ENCODE data around the gene ZNHIT2. TPM values are rescaled to one million over a fixed set of nuclear protein-coding genes. Genes with fewer than 3 reads are reported as not detected.

The ZNHIT2 gene
- total RNA-seq, 2 donors from 2014 or later, result 8.7 to 12.0 TPM

GRCh38 chr11:65085446-65085845, 32.1 kb downstream of the ZNHIT2 start:
- Histone ChIP-seq H3K4me3 (no peak overlapping the region), H3K27ac (no peak overlapping the region), H3K36me3 (peaks cover 24% of the 10 kb centered on the region), H3K4me1 (peaks cover 0 to 24% of the 10 kb centered on the region in 2 donors), H3K27me3 (no peaks in the 10 kb centered on the region), H3K9me3 (no peaks in the 10 kb centered on the region)
- TF ChIP-seq CTCF (IDR thresholded peaks at IDR 0.05), result no peak
- no peak for DNase-seq (ENCODE audit: low spot score)

GRCh38 chr11:65084598-65085375, 32.7 kb downstream of the ZNHIT2 start:
- Histone ChIP-seq H3K9me3 (no peaks in the 10 kb centered on the region), H3K27ac (peak overlapping the region; percentile 90 to 93), H3K27me3 (no peaks in the 10 kb centered on the region), H3K4me3 (peak overlapping the region; percentile 91 to 92), H3K36me3 (peaks cover 24% of the 10 kb centered on the region), H3K4me1 (peaks cover 0 to 24% of the 10 kb centered on the region in 2 donors)
- DNase-seq (ENCODE audit: low spot score), result no peak
- no peak for TF ChIP-seq CTCF (IDR thresholded peaks at IDR 0.05)

- H3K27me3 ChIP-seq, result no peaks in the 10 kb centered on the region
- peak within 1 kb of the TSS; percentile 91 to 92 for H3K4me3 ChIP-seq
- H3K36me3 ChIP-seq, result peaks cover 23% of the 10 kb centered on the region
- H3K4me1 ChIP-seq, result peaks cover 0 to 24% of the 10 kb centered on the region in 2 donors
- H3K9me3 ChIP-seq, result no peaks in the 10 kb centered on the region
- peak within 1 kb of the TSS; percentile 90 to 93 for H3K27ac ChIP-seq
- peak; percentile 94 for DNase-seq (ENCODE audit: low spot score)
- peak in 1 of 2 donors; percentile 20 for TF ChIP-seq CTCF (IDR thresholded peaks at IDR 0.05)
Observed at GRCh38 chr11:65083834-65084597, 33.5 kb downstream of the ZNHIT2 start, which contains the start of the genes CDCA5 and ZFPL1. CDCA5 (minus strand) TSS chr11:65084040; CDS start chr11:65083978, 62 bp downstream. ZFPL1 (plus strand) TSS chr11:65084222; CDS start chr11:65084699, 477 bp downstream.

- H3K9me3 ChIP-seq, result no peaks in the 10 kb centered on the region
- H3K27me3 ChIP-seq, result no peaks in the 10 kb centered on the region
- H3K4me1 ChIP-seq, result peaks cover 0 to 24% of the 10 kb centered on the region in 2 donors
- peak overlapping the region; percentile 90 to 93 for H3K27ac ChIP-seq
- peaks cover 16% of the 10 kb centered on the region for H3K36me3 ChIP-seq
- DNase-seq (ENCODE audit: low spot score), result no peak
- peak overlapping the region; percentile 91 to 92 for H3K4me3 ChIP-seq
- no peak for TF ChIP-seq CTCF (IDR thresholded peaks at IDR 0.05)
Observed at GRCh38 chr11:65083134-65083833, 34.2 kb downstream of the ZNHIT2 start.

- Histone ChIP-seq H3K27ac (no peak overlapping the region), H3K9me3 (no peaks in the 10 kb centered on the region), H3K4me3 (no peak overlapping the region), H3K36me3 (no peaks in the 10 kb centered on the region), H3K4me1 (peaks cover 0 to 9% of the 10 kb centered on the region in 2 donors), H3K27me3 (no peaks in the 10 kb centered on the region)
- TF ChIP-seq CTCF (IDR thresholded peaks at IDR 0.05), result no peak
- DNase-seq (ENCODE audit: low spot score), result no peak
Observed at GRCh38 chr11:65078786-65079342, 38.6 kb downstream of the ZNHIT2 start.

All from right atrium auricular region (tissue), 2 donors.